ENCODE data around the gene WDR18.
"Not testable (repeated sequence)": the region's sequence is repeated elsewhere in the genome, so short reads cannot be mapped to it uniquely, and the experiment has no call there.

WDR18 gene

GRCh38 chr19:1019616-1019961 lies 35.4 kb downstream of the WDR18 start:
- DNase-seq (ENCODE audit: low read depth, low spot score): no peak

- DNase-seq (ENCODE audit: low read depth, low spot score): no peak
Measured at GRCh38 chr19:1019980-1020867, 36.1 kb downstream of the WDR18 start.

GRCh38 chr19:1020868-1021425 lies 36.8 kb downstream of the WDR18 start, which contains the start of gene TMEM259:
TSS of gene TMEM259 (minus strand) at chr19:1021123. CDS start at chr19:1020996, 127 bp downstream.
- DNase-seq (ENCODE audit: low read depth, low spot score): peak; percentile 91

GRCh38 chr19:1023883-1024188 lies 39.7 kb downstream of the WDR18 start:
- not testable (repeated sequence) for DNase-seq (ENCODE audit: low read depth, low spot score)

- DNase-seq (ENCODE audit: low read depth, low spot score): not testable (repeated sequence)
Measured at GRCh38 chr19:1025080-1025479, 40.9 kb downstream of the WDR18 start.

- DNase-seq (ENCODE audit: low read depth, low spot score): no peak
Measured at GRCh38 chr19:1025960-1026782, 42.0 kb downstream of the WDR18 start, which contains the start of gene CNN2. TSS of gene CNN2 (plus strand) at chr19:1026608. CDS start at chr19:1026662, 54 bp downstream.

GRCh38 chr19:1026783-1027649 lies 42.9 kb downstream of the WDR18 start:
- DNase-seq (ENCODE audit: low read depth, low spot score): no peak

- DNase-seq (ENCODE audit: low read depth, low spot score): no peak
Measured at GRCh38 chr19:1027650-1028061, 43.5 kb downstream of the WDR18 start.

- peak; percentile 98 for DNase-seq (ENCODE audit: low read depth, low spot score)
Measured at GRCh38 chr19:1028062-1028926, 44.1 kb downstream of the WDR18 start.

- DNase-seq (ENCODE audit: low read depth, low spot score): no peak
Measured at GRCh38 chr19:1032264-1032867, 48.2 kb downstream of the WDR18 start.

GRCh38 chr19:1035998-1036621 lies 52.0 kb downstream of the WDR18 start:
- no peak for DNase-seq (ENCODE audit: low read depth, low spot score)

GRCh38 chr19:1037621-1038064 lies 53.5 kb downstream of the WDR18 start:
- no peak for DNase-seq (ENCODE audit: low read depth, low spot score)

- DNase-seq (ENCODE audit: low read depth, low spot score): no peak
Measured at GRCh38 chr19:1038978-1039645, 55.0 kb downstream of the WDR18 start.

- DNase-seq (ENCODE audit: low read depth, low spot score): peak; percentile 92
Measured at GRCh38 chr19:1039646-1040475, 55.7 kb downstream of the WDR18 start, which contains the start of gene ABCA7. TSS of gene ABCA7 (plus strand) at chr19:1040107. CDS start at chr19:1041362, 1,255 bp downstream.

GRCh38 chr19:1040476-1041271 lies 56.5 kb downstream of the WDR18 start:
- DNase-seq (ENCODE audit: low read depth, low spot score): peak; percentile 75

- no peak for DNase-seq (ENCODE audit: low read depth, low spot score)
Measured at GRCh38 chr19:1041272-1041834, 57.2 kb downstream of the WDR18 start.

All from smooth muscle cell of the brain vasculature (primary cell).